RWPE2 (cell line): ENCODE measurements around the gene RPL23.
A peak's percentile ranks its signal among the peaks of the same experiment; 100 is the strongest.

ENCODE experiments used
- ATAC-seq: fragments of 200-7000 bp; cut with Tn5 transposase; 3 replicates; pipeline ENCODE4 v1.9.1; 2021; ENCODE audit warnings: low read depth
- DNase-seq: peaks from one replicate; pipeline ENCODE4 v3.0.0-alpha.2; 2020; ENCODE audit warnings: low spot score
- H3K27ac ChIP-seq: fragments of 450-650 bp; 2 replicates; pipeline ENCODE4 v1.5.1; 2017; ENCODE audit warnings: mild to moderate bottlenecking; ENCODE audit not compliant: poor library complexity, severe bottlenecking
- H3K27me3 ChIP-seq: fragments of 250-450 bp; sonication (Bioruptor Pico); 2 replicates; pipeline ENCODE4 v1.5.1; 2021; ENCODE audit warnings: mild to moderate bottlenecking, moderate library complexity; ENCODE audit not compliant: insufficient read depth, poor library complexity, severe bottlenecking
- H3K36me3 ChIP-seq: fragments of 250-450 bp; sonication (Bioruptor Pico); 2 replicates; pipeline ENCODE4 v1.5.1; 2020; ENCODE audit warnings: low read depth, mild to moderate bottlenecking, moderate library complexity
- H3K4me1 ChIP-seq: fragments of 250-450 bp; sonication (Bioruptor Pico); 2 replicates; pipeline ENCODE4 v1.5.1; 2021; ENCODE audit warnings: mild to moderate bottlenecking, moderate library complexity; ENCODE audit not compliant: insufficient read depth, poor library complexity, severe bottlenecking
- H3K4me3 ChIP-seq: fragments of 250-450 bp; sonication (Bioruptor Pico); 2 replicates; pipeline ENCODE4 v1.5.1; 2021; ENCODE audit warnings: mild to moderate bottlenecking, moderate library complexity; ENCODE audit not compliant: severe bottlenecking
- H3K9me3 ChIP-seq: fragments of 250-450 bp; sonication (Bioruptor Pico); 2 replicates; pipeline ENCODE4 v1.5.1; 2021; ENCODE audit warnings: mild to moderate bottlenecking, moderate library complexity; ENCODE audit not compliant: severe bottlenecking
- CTCF ChIP-seq: fragments of 450-650 bp; IDR thresholded peaks from one replicate; pipeline ENCODE4 v1.5.1; 2017; ENCODE audit warnings: mild to moderate bottlenecking, moderate library complexity; ENCODE audit not compliant: poor library complexity, severe bottlenecking

RPL23 gene

GRCh38 chr17:38848939-38849605, 4.4 kb downstream of the RPL23 start:
- peak overlapping the region; percentile 83 for H3K27ac ChIP-seq
- no peak overlapping the region for H3K4me3 ChIP-seq
- H3K36me3 ChIP-seq, result peaks cover 77% of the 10 kb centered on the region
- H3K4me1 ChIP-seq, result peaks cover 10% of the 10 kb centered on the region
- no peaks in the 10 kb centered on the region for H3K27me3 ChIP-seq
- no peak for TF ChIP-seq CTCF
- H3K9me3 ChIP-seq, result no peaks in the 10 kb centered on the region
- ATAC-seq (no peak), DNase-seq (no peak)

GRCh38 chr17:38848557-38848891, 5.0 kb downstream of the RPL23 start:
- no peak for DNase-seq
- Histone ChIP-seq H3K27ac (no peak overlapping the region), H3K4me3 (no peak overlapping the region), H3K36me3 (peaks cover 77% of the 10 kb centered on the region), H3K27me3 (no peaks in the 10 kb centered on the region), H3K4me1 (peaks cover 10% of the 10 kb centered on the region), H3K9me3 (no peaks in the 10 kb centered on the region)
- TF ChIP-seq CTCF, result no peak
- ATAC-seq, result no peak

- ATAC-seq (0 out of 3 replicates have a peak, but pooled peaks have one; percentile 5), DNase-seq (no peak)
- no peaks in the 10 kb centered on the region for H3K9me3 ChIP-seq
- H3K27ac ChIP-seq, result peak overlapping the region; percentile 1
- no peaks in the 10 kb centered on the region for H3K27me3 ChIP-seq
- H3K4me1 ChIP-seq, result no peaks in the 10 kb centered on the region
- peaks cover 36% of the 10 kb centered on the region for H3K36me3 ChIP-seq
- H3K4me3 ChIP-seq, result no peak overlapping the region
- TF ChIP-seq CTCF, result no peak
These were observed 9.2 kb downstream of the RPL23 start for GRCh38 chr17:38844261-38844757.

GRCh38 chr17:38825762-38826247, 27.7 kb downstream of the RPL23 start:
- DNase-seq (no peak), ATAC-seq (no peak)
- H3K27ac ChIP-seq, result peak overlapping the region; percentile 65
- peaks cover 10% of the 10 kb centered on the region for H3K36me3 ChIP-seq
- no peak for TF ChIP-seq CTCF
- peaks cover 9% of the 10 kb centered on the region for H3K4me1 ChIP-seq
- peak overlapping the region; percentile 43 for H3K4me3 ChIP-seq
- no peaks in the 10 kb centered on the region for H3K9me3 ChIP-seq
- H3K27me3 ChIP-seq, result no peaks in the 10 kb centered on the region
